Amygdala (tissue), 56 donors: ENCODE data around the gene SNX24.

Source experiments
- DNase-seq, 56 donors: peaks; one replicate each; lab custom pipeline; 2025; lab: John Stamatoyannopoulos, UW

Gene SNX24

DNA sequence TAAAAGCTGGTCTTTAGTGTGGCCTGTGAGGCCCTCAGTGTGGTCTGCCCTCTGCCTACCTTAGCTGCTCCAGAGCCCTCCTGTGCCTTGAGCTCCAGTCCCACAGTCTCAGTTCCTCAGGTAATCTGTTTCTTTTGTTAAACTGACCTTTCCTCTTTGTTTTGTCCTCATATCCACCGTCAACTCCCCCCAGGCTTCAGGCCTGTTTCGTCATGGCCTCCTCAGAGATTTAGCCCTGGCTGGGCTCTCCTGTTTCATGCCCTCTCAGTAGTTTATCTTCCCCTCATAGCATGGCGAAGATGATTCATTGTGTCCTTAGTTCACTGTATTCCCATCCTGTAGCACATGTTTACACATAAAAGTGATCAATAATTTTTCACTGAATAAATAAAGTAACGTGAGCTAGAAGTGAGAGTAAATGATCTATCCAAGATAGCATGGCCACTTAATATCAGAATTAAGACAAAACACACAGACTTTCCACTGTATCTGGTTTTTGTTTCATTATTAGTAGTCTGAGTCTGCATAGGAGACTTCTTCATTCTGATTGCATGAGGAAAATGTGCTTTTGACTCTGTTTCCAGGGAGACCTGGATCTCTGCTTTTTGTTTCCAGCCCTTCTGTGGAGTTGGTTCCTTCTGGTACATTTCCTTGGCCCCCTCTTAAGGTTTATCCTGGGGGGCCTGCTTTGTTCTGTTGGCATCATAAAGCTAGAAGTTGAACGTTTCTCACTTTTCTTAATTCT is 70.5 kb downstream of the SNX24 start:
- no peak for DNase-seq

DNA sequence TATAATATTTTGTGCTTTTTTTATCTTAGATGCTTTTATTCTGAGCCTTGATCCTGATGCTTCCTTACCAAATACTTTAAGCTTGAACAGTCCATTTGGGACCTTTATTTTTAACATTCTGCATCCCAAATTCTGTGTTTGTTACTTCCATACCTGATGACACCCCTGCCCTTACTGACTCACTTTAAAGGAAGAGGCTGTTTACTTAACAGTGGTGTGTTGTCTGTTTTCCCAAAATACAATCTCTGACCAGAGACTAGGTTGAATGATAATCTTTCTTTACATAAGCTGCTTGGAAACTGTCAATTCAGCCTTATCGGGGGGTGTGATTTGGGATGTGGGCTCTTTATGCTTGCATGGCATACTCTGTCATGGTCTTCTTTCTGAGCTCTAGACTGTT is 71.1 kb downstream of the SNX24 start:
- no peak for DNase-seq

DNA sequence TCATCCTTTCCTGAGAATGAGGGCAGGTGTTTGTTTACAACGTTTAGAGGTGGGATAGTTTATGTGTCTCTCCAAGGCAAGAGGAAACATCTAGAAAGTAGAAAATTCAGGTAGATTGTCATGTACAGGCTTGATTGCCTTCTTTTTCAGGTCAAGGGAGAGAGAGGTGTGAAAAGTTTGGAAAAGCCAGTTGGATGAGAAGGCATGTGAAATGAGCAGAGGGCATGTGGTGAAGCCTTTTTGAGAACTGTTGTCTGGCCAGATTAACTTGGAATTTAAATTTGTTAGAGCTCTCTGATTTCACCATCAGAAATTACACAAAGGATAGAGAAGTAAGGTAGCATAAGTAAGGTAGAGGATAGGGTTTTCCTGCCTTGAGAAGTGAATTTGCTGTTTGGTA is 74.6 kb downstream of the SNX24 start:
- no peak for DNase-seq

DNA sequence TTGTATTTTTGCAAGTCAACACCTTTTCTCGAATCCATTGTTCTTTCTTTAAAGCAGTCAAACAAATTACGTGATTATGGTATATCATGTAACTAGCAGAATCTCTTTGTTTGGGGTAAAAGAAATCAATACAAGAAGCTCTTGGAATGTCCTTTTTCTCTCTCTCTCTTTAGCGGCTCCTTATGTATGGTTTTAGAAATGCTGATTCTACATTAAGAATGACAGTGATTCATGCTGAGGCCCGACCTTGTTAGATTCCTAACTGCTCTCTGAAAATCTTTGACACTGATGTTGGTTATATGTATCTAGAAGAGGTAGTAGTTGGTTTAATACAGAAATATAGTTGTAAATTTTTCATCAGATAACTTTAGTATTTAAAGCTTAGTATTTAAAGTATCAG is 76.4 kb downstream of the SNX24 start:
- no peak for DNase-seq

DNA sequence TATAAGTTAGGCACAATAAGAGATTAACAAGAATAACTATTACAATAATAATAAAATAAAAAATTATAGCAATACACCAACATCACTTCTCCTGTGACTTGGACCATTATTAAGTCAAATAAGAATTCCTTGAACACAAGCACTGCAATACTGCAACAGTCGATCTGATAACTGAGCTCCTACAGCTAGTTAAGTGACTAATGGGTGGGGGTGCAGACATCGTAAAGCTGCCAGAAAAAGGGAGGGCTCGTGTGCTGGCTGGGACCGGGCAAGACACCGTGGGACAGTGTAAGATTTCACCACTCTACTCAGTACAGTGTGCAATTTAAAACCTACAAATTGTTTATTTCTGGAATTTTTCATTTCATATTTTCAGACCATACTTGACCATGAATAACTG is 78.8 kb downstream of the SNX24 start:
- DNase-seq: no peak

DNA sequence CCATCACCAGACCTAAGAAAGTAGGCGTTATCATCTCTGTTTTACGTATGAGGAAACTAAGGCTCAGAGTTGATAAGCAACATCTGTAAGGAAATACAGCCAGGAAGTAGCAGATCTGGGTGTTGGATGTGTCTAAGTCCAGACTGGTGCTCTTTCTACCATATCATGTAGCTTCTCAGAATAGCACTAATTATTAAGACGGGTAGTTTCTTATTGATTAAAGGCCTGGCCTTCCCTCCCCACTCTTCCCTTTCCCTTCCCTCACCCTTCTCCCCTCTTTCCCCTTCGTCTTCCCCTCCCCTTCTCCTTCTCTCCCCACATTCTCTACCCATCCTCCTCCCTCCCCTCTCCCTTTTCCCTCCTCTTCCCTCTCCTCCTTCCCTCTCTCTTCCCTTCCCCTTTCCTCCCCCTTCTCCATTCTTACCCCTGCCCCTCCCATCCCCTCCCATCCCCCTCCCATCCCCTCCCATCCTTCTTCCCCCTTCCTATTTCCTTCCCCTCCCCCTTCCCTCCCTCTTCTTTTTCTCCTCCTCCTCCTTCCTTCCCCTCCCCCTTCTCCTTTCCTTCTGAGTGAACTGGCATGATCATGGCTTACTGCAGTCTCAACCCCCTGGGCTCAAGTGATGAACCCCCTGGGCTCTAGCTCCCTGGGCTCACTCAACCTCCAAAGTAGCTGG is 79.4 kb downstream of the SNX24 start:
- no peak for DNase-seq

DNA sequence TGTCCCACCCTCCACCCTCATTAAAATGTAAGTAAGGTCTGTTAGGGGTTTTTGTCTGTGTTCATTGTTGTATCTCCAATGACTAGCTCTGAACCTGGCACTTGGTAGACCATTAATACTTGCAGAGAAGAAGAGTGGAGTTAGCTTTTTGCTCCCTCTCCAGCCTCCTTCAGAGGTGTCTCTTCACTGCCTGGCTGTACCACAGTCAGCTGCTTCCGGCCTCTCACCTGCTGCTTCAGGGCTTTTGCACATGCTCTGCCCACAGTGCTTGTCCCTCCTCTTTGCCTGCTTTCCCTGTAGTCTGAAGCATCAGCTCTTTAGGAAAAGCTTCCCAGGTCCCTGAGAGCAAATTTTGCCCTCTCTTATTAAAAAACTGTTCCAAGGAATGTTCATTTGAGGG is 83.6 kb downstream of the SNX24 start:
- DNase-seq: no peak

DNA sequence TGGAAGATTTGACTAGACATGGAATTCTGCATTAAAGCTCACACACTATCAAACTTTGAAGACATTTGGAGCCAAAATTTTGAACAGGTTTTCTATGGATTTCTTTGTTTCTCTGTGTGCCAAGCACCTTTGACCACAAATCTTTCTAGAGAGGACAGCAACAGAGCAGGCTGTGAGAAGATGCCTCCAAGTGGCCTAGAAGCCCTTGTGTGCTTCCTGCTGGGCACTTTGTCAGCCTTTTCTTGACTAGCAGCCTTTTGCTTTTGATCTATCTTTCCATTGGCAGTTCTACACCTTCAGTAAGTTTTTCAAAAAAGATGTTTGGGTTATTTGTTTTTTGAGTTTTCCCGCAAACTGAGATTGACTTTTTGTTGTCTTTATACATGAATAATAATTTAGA is 84.6 kb downstream of the SNX24 start:
- no peak for DNase-seq

DNA sequence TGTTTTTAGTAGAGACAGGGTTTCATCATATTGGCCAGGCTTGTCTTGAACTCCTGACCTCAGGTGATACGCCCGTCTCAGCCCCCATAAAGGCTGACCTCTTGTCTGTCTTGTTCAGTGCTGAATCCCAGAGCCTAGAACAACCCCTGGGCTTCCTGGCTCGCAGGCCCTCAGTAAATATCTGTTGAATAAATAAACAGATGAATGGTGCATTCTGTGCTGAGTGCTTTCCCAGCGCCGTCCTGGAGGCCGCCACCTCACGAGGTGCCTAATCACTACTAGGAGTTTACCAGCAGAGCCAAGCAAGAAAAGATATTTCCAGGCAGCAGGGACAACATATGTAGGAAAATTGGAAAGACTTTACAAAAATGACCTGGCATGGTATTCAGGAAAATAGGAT is 88.5 kb downstream of the SNX24 start:
- no peak for DNase-seq

DNA sequence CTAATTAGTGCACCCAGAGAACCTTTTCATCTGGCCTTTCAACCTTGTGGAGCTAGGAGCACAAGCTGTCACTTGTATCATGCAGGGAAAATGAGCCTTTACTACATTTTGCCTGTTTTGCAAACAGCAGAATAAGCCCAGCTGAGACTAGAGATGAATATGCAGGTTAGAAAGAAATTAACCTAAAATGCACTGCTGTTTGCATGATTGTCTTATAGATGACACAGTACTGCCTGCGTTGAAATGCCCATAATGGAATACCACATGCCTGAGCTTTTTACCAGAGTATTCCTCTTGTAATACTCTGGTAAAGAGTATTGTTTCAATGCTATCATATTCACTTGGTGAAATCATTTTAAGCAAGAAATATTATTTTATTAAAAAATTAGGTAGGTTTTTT is 90.7 kb downstream of the SNX24 start:
- no peak for DNase-seq

DNA sequence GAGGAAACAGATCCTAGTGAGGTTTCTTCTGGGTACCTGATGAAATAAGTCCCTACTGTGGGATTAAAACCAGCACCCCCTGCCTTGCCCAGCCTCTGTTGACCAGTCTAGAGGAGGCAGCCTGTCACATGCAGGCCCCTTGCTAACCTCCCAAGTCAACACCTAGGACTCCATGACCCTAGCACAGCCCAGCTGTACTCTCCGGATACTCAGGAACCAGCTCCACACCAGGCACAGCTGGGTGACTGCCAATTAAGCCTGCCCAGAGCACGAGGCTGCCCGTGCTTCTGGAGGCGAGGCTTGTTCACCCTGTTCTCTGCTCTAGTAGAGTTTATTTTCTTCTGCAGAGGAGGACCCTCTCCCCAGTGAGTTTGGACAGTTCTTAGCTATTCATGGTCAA is 92.5 kb downstream of the SNX24 start:
- DNase-seq: peak in 12 of 56 donors; percentile 2 to 27 (median 10)

DNA sequence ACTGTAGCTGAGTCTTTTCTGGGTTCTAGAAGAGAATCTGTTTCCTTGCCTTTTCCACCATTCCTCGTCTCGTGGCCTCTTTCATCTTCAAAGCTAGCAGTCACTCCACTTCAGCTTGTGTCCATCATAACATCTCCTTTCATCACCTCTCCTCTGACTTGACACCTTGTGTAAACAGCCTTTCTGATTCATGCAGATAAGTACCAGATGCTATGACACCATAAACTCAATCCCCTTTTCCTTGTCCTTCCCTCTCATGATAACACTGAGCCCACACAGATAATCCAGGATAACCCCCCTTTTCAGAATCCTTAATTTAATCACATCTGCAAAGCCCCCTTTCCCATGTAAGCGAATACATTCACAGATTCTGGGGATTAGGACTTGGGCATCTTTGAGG is 95.5 kb downstream of the SNX24 start:
- no peak for DNase-seq

DNA sequence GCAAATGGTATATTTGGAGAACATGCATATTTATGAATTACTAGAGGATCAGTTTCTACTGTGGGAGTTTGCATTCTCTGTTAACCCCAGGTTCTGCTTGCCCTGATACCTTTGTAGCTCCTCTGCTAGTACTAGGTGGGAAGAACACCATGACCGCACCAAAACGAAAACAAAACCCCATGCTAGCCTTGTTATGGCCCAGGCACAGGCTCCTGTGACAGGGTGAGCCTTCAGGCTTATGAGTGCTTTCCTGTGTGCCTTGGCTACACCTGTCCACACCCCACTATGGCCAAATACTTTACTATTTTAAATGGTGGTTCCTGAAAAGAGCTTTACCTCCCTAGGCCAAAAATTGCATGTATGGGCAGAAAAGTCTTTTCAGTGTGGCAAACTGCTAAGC is 96.3 kb downstream of the SNX24 start:
- no peak for DNase-seq

DNA sequence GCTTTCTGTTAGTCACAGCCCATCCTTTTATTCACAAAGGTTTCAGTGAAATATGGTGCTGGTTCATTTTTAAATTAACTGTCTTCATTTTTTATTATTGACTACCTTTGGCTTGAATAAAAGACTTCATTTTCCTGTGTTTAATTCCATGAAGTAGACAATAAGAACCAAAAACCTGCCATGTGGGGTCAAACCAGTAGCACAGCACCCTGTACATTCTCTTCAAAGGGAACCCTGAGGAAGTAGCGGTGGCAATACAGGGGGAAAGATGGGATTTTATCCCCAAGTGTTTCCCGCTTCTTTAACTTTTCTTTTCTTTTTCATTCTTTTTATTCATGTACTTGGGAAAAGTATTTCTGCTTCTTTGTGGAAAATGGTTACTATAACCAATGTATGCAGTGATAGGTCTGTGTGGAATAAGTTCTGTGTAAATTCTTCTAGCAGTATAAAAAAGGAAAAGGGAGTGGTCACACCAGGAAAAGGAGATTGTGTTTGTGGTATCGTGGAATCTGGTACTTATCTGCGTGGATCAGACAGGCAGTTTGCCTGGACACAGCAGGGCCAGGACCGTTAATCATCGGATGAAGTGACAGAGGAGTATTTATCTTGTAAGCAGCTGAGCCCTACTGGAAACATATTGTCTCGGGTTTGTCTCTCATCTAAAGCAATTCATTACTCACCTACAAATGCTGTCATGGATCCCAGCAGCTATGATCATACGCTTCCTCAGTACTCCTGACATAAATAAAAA is 96.9 kb downstream of the SNX24 start:
- DNase-seq: no peak

DNA sequence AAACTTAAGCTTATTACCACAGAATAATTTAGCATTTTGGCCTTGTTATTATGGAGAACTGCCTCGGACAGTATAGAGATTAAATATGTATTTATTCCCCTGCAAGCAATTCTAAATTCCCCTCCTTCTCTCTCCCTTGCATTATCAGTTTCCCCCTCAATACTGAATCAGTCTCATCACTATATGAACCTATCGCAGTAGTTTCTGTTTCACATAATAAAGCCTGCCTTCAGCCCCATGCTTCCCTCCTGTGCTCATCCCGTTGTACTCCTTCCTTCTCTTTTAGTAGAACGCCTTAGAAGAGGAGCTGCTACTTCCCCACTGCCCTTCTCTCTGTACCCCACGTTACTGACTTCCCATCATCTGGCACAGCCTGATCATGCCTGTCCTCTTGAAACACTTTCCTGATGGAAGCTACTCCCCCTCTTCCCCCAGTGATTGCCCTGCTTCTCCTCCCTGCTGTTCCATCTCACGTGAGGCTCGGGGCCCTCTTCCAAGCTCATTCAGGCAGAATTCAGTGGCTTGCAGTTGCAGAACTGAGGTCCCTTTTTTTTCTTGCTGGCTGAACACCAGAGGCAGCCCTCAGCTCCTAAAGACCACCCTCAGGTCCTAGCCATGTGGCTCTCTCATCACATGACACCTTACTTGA is 97.8 kb downstream of the SNX24 start:
- peak in 9 of 56 donors; percentile 7 to 56 (median 11) for DNase-seq

DNA sequence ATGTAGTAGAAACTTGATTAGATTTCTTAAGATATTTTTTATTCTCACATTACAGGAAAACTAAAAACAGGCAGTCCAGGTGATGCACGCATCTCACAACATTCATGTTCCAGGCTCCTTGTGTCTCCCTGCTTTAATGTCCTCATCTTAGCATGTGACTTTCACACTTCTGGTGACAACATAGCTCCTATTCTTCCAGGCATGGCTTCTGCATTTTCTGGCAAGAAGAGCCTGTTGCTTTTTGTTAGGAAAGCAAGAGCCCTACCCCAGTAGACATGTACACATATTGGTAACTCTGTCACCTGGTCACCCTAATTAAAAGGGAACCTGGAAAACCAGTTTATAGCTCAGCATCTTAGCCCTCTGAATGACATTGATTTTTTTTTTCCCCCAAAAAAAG is 98.6 kb downstream of the SNX24 start:
- DNase-seq: no peak

DNA sequence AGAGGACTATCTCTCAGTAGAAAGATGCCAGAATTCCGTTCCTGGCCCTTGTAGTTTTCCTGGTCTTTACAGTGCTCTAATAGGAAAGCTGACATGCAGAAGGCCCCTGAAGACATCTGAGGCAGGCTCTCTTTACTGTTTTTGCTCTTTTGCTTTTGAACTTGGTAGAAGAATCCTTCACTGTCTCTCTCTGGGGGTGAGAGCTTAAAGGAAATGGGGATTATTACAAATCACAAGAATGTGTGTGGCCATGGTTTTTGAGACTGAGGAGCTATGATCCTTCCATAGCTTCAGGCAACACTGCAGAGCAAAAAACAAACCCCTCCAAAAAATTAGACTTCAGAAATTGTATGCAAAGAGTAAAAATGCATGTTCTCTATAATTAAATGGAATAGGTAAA is 102.0 kb downstream of the SNX24 start:
- no peak for DNase-seq

DNA sequence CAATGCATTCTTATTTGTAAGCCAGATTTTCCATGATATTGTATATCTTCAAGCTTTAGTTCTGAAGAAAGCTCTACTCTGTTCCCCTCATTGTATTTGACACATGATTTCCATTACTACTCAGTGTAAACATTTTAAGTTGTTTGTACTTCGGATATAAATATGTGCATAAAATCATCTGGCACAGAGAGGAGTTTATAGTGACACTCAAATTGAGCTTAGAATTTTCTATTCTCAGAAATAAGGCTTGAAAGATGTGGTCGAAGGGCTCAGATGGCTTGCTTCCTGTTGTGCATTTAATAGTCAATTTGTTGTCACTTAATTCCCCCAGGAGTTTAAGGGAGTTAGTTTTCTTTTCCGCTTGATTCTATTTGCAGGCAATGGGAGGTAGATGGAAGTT is 102.4 kb downstream of the SNX24 start:
- no peak for DNase-seq

DNA sequence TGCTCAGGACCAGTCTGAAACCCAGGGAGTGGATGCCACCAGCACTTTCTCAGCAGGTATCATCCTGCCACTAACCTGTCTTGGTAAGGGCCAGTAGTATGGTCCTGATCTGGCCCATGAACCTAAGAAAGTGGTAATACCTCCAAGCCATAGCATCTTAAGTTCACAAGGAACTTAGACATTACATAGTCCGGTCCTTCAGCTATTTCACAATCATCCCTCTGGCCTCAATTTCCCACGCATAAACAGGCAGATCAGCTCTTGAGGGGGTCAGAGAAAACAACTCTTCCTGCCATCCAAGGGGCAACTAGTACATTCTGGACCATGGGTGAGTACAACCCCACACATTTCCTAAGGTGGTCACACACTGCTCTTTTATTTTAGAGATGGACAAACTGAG is 102.9 kb downstream of the SNX24 start:
- DNase-seq: no peak

DNA sequence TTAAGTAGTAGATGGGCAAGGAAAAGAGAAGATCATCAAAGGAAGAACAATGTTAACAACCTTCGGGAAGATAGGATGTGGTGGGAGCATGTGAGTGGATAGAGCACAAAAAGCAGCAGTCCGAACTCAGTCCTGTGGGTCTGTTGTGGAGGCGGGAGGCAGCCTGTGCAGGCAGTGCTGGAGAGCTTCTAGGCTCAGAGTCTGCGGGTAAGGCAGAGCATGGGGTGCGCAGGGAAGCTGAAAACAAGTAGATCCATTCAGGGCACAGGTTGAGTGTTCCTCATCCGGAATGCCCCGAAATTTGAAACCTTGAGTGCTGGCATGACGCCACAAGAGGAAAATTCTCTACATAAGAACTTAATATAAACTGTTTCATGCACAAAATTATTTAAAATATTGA is 106.2 kb downstream of the SNX24 start:
- DNase-seq: no peak

DNA sequence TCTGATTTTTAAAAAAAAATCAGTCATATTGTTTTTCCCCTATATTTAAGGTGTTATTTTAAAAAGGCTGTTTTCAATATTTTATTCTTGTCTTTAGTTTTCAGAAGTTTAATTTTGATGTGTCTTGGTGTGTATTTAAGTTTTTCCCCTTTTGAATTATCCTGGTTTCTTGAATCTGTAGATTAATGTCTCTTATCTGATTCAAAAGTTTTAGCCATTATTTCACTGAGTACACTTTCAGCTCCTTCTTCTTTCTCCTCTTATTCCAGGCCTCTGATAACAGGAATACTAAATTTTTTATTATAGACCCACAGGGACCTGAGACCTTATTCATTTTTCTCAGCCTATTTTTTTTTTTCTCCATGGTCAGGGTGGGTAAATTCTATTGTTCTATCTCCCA is 109.3 kb downstream of the SNX24 start:
- no peak for DNase-seq
